Hindlimb muscle (tissue), 1 donor: Measurements from ENCODE around the gene ZNF3. TPM values are rescaled to one million over a fixed set of nuclear protein-coding genes. Genes with fewer than 3 reads are reported as not detected.
"Not testable (repeated sequence)": the region's sequence is repeated elsewhere in the genome, so short reads cannot be mapped to it uniquely, and the experiment has no call there.

Experiments used
- DNase-seq: peaks from one replicate; pipeline ENCODE4 v3.0.0-alpha.2; 2013
- polyA plus RNA-seq: library from polyadenylated mRNA; unstranded; fragments of 120-200 nt; gene quantifications from one replicate; pipeline ENCODE4 v1.2.1, GENCODE V29; 2013; ENCODE audit not compliant: insufficient read length

The ZNF3 gene
- 29.8 TPM for polyA plus RNA-seq

GRCh38 chr7:100081535-100082102 lies at the start of gene ZNF3:
Gene ZNF3, minus strand, starts transcription at chr7:100081723. Its CDS starts 4,366 bp downstream, at chr7:100077357.
- DNase-seq, result peak; percentile 98

- DNase-seq, result peak; percentile 73
Observed at GRCh38 chr7:100130608-100131453, 49.3 kb upstream of the ZNF3 start.

GRCh38 chr7:100130220-100130607 lies 48.7 kb upstream of the ZNF3 start:
- not testable (repeated sequence) for DNase-seq

- no peak for DNase-seq
Observed at GRCh38 chr7:100128637-100128963, 47.1 kb upstream of the ZNF3 start.

GRCh38 chr7:100127866-100128636 lies 46.5 kb upstream of the ZNF3 start:
- DNase-seq, result peak; percentile 32

GRCh38 chr7:100126931-100127865 lies 45.7 kb upstream of the ZNF3 start, which contains the start of gene MBLAC1:
Gene MBLAC1, plus strand, starts transcription at chr7:100126967. Its CDS starts 429 bp downstream, at chr7:100127396.
- DNase-seq, result peak; percentile 94

- no peak for DNase-seq
Observed at GRCh38 chr7:100126239-100126930, 44.9 kb upstream of the ZNF3 start.

GRCh38 chr7:100124301-100125230 lies 43.0 kb upstream of the ZNF3 start:
- no peak for DNase-seq

GRCh38 chr7:100122568-100122967 lies 41.0 kb upstream of the ZNF3 start:
- no peak for DNase-seq

- no peak for DNase-seq
Observed at GRCh38 chr7:100122067-100122466, 40.5 kb upstream of the ZNF3 start.

GRCh38 chr7:100120733-100121036 lies 39.2 kb upstream of the ZNF3 start:
- no peak for DNase-seq

- DNase-seq, result peak; percentile 79
Observed at GRCh38 chr7:100119970-100120732, 38.6 kb upstream of the ZNF3 start.

- peak; percentile 97 for DNase-seq
Observed at GRCh38 chr7:100119072-100119969, 37.8 kb upstream of the ZNF3 start, which contains the start of the genes CNPY4 and TAF6. Gene CNPY4, plus strand, starts transcription at chr7:100119634. Its CDS starts 111 bp downstream, at chr7:100119745. Gene TAF6, minus strand, starts transcription at chr7:100119358. Its CDS starts 5,149 bp downstream, at chr7:100114209.

- DNase-seq, result no peak
Observed at GRCh38 chr7:100118388-100119071, 37.0 kb upstream of the ZNF3 start.

- no peak for DNase-seq
Observed at GRCh38 chr7:100115026-100115425, 33.5 kb upstream of the ZNF3 start.

GRCh38 chr7:100111914-100112313 lies 30.4 kb upstream of the ZNF3 start:
- DNase-seq, result no peak

- DNase-seq, result no peak
Observed at GRCh38 chr7:100111156-100111555, 29.6 kb upstream of the ZNF3 start.
